ENCODE results near the gene VWA5B1.

VWA5B1 gene

DNA sequence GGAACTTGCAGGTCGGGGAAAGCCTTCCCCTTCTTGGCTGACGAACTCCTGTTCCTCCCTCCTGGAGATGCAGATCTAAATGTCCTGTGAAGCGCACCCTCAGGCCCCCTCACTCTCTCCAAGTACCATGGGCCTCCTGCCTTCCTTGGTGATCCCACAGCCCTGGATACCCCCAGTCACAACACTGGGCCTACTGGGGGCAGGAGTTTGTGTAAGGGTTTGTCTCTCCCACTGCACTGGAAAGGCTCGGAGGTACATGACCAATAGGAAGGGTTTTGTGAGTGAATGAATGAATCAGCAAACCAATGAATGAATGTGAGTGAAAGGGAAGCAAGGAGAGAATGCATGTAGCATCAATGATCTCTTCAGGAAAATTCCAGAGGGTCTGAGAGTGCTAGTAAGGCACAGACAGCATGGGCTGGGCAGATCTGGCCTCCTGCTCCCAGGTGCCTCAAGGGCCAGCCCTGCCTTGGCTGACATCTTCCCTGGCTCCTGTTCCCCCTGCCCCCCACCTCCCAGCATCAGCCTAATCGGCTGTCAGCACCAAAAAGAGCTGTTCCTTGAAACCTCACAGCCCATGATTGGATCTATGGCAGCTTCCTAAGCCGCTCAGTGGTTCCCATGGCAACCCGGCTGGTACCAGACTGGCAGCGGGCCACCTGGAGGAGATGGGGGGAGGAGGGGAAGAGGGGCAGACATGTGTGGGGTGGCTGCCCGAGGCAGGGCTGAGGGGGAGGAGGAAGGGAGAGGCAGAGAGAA, 95.8 kb downstream of the VWA5B1 start:
- DNase-seq (ENCODE audit: low read depth in 1 of 2, low spot score in 1 of 2) = no peak

GRCh38 chr1:20389571-20389970, 98.9 kb downstream of the VWA5B1 start:
- DNase-seq (ENCODE audit: low read depth in 1 of 2, low spot score in 1 of 2) = no peak

GRCh38 chr1:20390589-20391331, 100.1 kb downstream of the VWA5B1 start:
- no peak for DNase-seq (ENCODE audit: low read depth in 1 of 2, low spot score in 1 of 2)

- no peak for DNase-seq (ENCODE audit: low read depth in 1 of 2, low spot score in 1 of 2)
Measured at GRCh38 chr1:20395255-20395654, 104.6 kb downstream of the VWA5B1 start.

- DNase-seq (ENCODE audit: low read depth in 1 of 2, low spot score in 1 of 2) = no peak
Measured at GRCh38 chr1:20398744-20399143, 108.1 kb downstream of the VWA5B1 start.

GRCh38 chr1:20399196-20399595, 108.5 kb downstream of the VWA5B1 start:
- DNase-seq (ENCODE audit: low read depth in 1 of 2, low spot score in 1 of 2) = no peak

GRCh38 chr1:20399606-20400180, 109.0 kb downstream of the VWA5B1 start:
- no peak for DNase-seq (ENCODE audit: low read depth in 1 of 2, low spot score in 1 of 2)

DNA sequence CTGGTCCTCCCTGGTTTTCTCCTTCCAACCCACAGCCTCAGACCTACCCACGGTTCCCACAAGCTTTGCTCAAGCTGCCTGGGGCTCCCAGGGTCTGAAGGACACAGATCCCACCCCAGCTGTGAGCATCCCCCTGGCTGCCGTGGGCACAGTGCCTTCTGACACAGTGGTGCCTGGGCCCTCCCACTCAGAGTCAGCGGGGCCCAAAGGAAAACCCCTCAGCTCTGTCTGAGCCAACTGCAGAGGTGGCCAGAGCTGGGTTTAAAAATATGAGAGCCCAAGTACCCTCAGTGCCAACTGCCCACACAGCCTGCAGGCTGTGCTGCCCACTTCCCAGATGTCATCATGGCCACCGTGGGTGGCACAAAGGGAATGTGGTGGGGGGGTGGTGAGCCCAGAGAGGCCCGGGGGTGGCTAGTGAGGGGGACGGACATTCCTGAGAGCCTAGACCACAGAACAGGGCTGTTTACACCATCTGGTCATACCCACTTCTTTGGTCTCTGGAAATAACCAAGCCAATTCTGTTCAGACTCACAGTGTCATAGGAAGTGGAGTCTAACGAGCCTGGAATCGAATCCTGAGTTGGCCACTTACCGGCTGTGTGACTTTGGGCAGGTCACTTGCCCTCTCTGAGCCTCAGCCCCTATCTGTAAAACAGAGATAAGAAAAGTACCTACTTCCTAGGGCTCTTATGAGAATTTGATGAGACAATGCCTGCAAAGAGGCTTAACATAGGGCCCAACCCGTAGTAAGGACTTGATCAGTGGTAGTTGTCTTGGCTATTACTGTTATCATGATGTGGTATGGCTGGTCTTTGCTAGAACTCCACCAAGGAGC, 109.9 kb downstream of the VWA5B1 start:
- DNase-seq (ENCODE audit: low read depth in 1 of 2, low spot score in 1 of 2) = no peak

GRCh38 chr1:20401405-20402010, 110.8 kb downstream of the VWA5B1 start:
- no peak for DNase-seq (ENCODE audit: low read depth in 1 of 2, low spot score in 1 of 2)

DNA sequence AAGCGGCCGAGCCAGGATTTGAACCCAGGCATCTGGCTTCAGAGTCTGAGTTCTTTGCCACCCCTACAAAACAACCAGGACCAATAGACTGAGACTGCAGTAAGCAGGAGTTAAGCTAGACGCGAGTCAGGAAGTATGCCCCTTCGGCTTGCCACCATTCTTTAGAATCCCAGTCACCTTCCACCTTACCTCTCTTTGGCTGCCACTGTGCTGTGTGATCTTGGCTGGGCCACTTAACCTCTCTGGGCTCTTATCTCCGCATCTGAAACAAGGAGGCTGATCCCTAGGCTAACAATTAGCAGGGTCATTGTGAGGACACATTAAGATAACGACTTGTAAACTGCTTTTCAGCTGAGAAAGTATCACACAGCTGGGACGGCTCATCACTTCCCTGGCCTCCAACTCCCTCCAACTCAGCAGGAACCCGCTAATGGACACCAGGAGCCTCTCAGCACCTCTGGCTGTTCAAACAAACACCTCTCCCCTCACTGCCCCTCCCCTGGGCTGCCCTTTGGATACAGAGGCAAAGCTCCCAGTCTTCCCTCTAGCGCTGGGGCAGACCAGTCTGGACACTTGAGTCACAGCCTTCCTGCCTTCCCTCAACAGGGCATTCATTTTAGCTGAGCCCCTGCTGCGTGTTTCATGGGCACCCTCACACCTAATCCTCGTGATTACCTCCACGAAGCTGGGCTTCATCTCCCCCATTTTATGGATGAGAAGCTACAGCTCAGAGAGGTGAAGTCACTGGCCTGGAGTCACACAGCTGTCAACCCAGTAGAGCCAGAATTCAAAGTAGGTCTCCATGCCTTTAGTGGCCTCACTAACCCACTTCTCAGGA, 112.1 kb downstream of the VWA5B1 start:
- DNase-seq (ENCODE audit: low read depth in 1 of 2, low spot score in 1 of 2) = no peak

GRCh38 chr1:20403423-20404145, 112.9 kb downstream of the VWA5B1 start:
- no peak for DNase-seq (ENCODE audit: low read depth in 1 of 2, low spot score in 1 of 2)

- no peak for DNase-seq (ENCODE audit: low read depth in 1 of 2, low spot score in 1 of 2)
Measured at GRCh38 chr1:20404466-20404865, 113.8 kb downstream of the VWA5B1 start.
